GM18520 (cell line): ENCODE results near the gene UTS2R.
"Not testable (repeated sequence)": the region's sequence is repeated elsewhere in the genome, so short reads cannot be mapped to it uniquely, and the experiment has no call there.

Source experiments
- ATAC-seq: cut with Tn5 transposase; IDR thresholded peaks from one replicate; pipeline ENCODE4 v1.9.1; 2021; ENCODE audit not compliant: unreplicated experiment

The UTS2R gene

DNA sequence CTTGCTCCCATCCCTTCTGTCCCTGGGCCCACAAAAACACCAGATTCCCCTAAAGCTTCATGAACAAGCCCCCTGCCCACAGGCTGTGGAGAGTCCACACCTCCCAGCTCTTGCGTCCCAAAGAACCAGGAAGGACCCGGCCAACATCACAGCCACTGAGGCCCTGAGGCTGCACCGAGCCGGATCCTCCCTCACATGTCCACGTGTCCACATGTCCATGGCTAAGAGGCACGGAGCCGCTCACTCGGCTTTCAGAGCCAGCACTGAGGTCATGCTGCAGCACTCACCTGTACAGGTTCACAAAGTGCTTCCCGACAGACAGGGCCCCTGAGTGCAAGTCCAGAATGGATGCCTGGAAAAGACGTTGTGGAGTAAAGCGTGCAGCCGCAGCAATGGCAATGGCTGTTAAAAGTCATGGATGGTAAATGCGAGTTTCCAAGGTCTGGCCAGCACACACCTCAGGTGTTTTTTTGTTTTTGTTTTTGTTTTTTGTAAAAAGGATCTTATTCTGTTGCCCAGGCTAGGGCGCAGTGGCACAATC is 34.6 kb downstream of the UTS2R start:
- ATAC-seq = no peak

DNA sequence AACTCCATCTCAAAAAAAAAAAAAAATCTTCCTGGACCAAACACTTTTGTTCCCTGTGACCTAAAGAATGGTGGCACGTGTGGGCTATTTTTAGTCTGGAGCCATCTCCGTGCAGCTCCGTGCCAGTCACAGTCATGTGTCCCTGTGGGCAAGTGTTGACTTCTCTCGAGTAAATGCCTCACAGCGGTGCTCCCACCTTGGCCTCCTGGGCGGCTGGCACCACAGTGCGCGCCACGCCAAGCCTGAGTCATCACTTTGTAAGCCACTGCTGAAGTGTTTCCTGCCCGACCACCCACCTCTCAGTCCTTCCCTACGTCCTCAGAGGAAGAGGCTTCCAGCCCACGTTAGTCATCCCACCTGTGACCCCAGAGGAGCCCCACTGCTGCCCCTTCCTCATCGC is 35.7 kb downstream of the UTS2R start:
- ATAC-seq = no peak

DNA sequence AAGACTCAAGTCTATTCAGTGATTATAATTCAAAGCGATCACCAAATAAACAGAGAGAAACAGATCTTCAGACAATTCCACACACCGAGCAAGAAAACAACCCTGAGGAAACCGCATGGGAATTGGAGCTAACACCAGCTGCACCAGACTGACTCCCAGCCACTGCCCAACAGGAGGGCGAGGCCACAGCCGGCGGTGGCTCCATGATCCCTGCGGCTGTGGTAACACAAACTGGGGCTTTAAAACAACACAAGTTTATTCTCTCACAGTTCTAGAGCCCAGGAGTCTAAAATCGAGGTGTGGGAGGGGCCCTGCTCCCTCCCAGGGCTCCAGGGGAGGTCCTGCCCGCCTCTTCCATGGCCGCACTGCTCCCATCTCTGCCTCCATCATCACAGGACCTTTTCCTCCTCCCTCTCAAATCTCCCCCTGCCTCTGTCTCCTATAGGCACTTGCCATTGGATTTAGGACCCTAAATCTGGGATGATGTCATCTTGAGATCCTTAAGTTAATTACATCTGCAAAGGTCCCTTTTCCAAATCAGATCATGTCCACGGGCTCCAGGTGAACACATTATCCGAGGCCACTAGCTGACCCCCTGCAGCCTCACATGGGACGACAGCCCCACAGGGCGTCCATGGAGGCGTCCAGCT is 36.8 kb downstream of the UTS2R start:
- no peak for ATAC-seq

DNA sequence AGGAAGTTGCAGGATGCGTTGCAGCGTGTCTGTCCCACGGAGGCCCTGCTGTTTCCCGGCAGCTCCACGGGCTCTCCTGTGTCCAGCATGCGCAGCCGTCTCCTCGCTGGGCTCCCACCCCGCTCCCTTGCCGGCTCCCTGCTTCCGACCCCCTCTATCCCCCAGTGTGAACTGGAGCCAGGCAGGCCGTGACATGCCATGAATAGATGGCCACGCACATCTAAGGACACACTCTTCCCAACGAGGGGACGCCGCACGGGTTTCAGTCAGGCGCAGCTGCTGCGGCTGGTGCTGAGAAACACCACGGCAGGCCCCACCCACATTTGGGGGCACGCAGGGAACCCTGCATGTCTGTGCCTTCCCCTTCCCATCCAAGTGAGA is 37.4 kb downstream of the UTS2R start:
- no peak for ATAC-seq

DNA sequence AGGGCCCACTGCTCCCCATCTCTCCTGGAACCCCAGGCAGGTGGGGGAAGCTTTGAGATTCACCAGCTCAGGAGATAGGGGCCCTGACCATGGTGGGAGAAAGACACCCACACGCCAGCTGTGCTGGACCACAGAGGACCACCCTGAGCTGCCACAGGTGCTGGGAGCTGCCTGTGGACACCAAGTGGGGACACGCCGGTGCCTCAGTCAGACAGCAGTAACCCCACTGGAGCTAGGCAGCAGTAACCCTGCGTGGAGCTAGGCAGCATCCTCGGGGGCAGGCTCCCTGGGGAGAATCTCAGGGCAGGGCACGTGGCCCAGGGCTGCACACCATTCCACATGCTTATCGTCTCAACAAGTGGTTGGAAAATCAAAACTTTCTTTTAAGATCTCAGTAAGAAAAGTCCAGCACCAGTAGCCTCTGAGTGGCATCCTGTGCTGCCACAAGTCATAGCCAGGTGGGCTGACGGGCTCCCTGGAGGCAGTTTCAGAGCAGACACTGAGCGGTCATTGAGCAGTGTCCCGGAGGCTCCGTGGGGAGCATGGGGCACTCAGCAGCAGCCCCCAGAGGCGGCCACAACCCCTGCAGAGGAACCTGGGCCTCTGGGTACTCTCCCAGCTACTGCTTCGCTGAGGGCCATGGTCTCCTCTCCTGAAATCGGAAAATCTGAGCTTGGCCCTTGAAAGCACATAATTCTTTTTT is 38.6 kb downstream of the UTS2R start:
- ATAC-seq = no peak

DNA sequence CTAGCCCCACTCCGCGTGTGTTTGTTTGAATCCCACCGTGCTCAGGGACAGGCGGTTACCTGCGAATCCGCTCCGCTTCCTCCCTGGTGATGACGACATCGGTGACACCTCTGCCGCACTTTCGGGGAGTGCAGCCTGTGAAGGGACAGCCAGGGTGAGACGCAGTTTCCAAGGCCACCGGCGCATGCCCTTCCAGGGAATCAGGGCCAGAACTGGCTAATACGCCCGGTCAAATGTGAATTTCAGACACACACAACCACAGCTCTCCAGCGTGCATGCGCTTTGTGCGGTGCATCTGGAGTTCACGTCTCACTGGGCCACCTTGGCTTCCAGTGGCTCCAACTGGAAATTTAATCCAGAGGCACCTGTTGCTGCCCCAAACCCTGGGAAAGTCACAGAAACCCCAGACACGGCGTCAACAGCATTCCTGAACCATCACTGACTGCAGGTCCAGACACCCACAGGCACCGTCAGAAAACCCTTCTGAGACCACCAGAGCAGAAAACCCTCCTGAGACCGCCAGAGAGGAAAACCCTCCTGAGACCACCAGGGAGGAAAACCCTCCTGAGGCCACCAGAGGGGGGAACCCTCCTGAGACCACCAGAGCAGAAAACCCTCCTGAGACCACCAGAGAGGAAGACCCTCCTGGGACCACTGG is 40.0 kb downstream of the UTS2R start:
- ATAC-seq = no peak

DNA sequence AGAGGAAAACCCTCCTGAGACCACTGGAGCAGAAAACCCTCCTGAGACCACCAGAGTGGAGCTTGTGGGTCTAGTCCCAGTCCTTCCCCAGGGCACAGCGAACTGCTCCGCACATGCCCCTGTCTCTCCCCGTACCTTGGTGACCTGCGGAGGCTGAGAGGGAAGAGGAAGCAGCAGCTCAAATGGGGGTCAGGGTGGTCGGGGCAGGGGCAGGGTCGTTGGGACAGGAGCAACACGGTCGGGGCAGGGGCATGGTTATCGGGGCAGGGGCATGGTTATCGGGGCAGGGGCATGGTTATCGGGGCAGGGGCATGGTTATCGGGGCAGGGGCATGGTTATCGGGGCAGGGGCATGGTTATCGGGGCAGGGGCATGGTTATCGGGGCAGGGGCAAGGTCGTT is 40.5 kb downstream of the UTS2R start:
- ATAC-seq = not testable (repeated sequence)

DNA sequence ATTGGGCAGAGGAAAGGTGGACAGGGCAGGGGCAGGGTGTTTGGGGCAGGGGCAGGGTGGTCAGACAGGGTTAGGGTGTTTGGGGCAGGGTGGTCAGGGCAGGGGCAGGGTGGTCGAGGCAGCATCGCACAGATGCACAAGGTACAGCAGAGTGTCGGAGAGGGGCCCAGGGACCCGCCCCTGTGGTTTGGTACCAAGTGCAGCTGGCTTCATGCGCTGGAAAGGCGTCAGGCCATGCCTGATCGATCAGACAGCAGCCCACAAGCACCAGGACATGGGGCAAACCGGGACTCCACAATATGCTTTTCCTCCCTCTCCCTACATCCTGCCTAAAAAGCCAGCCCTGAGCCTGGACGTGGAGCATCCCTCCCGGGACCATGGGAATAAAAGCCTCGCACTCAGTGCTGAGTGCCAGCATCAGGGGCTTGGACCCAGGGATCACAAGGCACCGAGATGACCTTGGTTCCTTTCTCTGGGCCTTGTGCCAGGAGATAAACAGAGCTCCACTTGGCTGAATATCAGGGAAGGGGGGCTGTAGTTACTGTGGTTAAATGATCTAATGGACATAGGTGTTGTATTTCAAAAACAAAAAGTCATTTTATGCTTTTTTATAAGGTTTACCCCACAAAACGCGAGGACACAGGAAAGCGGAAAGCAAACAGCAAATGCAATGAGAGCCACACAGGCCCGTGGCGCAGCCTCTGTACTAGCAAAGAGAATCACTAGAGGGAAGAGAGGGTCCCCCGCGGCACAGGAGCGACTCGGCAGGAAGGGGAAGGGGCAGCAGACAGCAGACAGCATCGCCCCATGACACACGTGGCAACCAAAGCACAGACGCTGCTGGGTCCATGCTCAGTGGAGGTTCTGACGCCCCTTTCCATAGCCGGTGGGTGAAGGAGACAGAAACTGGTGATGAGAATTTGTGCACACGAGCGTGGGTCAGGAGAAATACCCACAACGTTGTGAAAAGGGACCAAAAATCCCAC is 41.3 kb downstream of the UTS2R start:
- no peak for ATAC-seq

DNA sequence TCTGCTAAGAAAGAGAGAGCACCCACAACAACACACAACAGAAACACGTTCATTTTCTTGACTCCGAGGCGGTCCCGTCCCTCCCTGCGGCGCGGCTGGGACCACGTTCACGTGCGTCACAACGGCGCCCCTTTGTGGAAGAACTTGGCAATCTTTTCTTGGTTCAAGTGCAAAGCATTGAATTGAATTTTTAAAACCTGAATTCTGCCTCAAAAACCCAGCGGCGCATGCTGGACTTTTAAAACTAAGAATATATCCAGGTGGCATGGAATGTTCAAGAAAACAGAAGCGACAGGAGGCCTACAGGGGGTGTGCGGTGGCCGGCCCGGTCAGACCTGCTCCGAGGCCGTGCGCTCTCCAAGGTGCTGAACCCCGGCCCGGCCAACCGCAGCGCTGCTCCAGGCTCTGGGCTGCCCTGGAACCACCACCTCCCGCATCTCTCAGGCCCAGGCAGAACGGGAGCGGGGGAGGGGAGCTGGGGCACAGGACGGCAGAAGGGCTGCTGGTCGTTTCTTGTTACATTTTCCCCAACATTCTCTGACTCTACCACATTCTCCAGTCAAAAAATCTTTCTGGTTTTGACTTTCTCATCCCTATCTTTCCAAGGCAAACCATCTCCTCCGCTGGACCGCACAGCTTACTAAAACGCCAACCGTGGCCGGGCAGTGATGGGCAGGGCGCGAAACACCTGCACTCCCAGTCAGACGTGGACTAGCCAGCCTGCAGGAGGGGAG is 43.1 kb downstream of the UTS2R start:
- no peak for ATAC-seq

DNA sequence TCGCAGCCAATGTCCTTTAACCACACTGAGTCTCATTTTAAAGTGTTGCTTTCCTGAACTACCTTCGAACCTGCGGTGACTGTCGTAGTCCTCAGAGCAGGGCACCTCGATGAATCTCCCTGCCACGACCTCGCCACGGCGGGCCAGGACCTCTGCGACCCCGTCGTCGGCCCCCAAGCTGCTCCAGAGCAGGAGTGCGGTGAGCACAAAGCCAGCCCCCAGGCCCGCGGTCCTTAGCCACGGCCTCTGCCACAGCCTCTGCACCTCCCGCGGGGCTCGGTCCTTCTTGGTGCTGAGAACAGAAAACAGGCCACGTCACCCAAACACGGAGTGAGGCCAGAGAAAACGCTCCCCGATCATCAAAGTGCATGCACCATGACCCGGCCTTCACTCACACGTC is 43.8 kb downstream of the UTS2R start:
- no peak for ATAC-seq

DNA sequence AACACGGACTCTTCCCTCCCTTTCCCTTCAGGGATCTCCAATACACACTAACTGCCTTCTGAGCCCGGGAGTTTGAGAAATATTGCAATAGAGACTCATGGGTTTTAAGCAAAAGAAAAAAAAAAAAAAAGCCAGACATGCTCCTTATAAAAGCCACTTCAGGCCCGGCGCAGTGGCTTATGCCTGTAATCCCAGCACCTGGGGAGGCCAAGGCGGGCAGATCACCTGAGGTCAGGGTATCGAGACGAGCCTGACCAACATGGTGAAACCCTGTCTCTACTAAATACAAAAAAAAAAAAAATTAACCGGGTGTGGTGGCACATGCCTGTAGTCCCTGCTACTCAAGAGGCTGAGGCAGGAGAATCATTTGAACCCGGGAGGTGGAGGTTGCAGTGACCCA is 44.2 kb downstream of the UTS2R start:
- ATAC-seq = no peak

DNA sequence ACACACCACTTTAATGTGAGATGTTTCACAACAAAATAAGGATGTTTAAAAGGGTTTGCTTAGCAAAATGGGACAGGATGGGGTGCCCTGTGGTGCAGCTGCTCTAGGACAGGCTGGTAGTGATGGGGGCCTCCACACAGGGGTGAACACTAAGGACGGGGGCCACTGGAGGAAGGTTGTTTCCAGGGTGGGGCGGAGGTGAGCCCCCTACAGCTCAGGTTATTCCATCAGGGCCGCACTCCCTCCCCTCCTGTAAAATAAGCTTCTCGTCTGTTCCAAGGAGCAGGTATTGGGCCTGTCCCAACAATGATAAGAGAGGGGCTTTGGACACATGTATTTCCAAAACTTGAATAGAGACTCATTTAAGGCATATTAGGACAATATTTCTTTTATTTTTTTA is 44.7 kb downstream of the UTS2R start:
- ATAC-seq = no peak

DNA sequence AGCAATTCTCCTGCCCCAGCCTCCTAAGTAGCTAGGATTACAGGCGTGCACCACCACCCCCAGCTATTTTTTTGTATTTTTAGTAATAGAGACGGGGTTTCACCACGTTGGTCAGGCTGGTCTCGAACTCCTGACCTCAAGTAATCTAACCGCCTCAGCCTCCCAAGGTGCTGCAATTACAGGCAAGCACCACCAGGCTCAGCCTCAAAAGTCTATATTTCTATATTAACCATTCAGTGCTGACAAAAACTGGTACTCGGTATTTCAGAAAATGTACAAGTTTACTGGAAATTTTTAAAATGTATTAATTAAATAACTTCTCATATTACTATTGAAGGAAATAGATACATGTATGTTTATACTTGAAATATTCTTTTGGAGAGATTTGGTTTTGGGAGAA is 45.2 kb downstream of the UTS2R start:
- no peak for ATAC-seq

DNA sequence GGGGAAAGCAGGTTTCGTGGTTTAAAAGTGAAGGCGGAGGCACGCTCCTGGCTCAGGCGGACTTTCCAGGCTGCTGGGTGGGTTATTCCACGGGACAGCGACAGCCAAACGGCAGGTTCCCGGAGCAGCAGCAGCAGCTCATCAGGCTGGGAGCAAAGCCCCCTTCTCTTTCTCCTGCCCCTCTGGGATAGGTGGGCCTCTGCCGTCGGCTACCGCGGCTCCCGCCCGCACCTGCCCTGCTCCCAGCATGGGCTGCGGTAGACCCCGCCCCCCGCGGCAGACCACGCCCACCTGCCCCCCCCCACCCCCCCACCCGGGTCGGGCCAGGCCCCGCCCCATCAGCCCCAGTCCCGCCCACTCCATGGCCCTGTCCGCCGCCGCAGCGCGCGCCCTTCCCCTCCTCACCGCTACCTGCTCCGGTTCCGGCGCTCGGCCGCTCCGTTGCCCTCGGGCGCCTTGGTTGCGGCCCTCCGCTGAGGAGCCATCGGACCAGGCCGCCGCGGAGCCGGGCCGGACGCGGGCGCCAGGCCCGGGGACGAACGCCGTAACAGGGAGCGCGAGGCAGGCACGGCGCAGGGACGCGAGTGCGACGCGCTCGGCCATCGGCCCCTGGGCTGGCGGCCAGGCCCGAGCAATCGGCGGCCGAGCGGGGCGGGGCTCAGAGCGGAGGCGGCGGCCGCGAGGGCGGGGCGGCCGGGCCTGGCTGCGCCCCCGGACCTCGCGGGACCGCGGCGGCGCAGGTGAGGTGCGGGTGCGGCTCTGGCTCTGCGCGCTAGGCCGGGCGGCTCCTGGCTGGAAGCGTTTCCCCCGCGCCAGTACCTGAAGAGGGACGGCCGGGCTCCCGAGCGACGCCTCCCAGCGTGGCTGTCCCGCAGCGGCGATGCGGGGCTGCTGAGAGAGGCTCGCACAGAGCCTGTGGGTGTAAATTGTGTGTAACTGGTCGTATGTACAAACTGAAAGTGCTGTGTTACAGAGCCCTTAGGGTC is 46.7 kb downstream of the UTS2R start, which contains the start of the genes HEXD and OGFOD3:
Gene HEXD, plus strand, starts transcription at position 347 of the 986 bp plus-strand sequence. CDS start 1,453 bp downstream, outside the sequence.
Gene OGFOD3, minus strand, starts transcription at position 586 of the 986 bp plus-strand sequence. Its CDS starts 101 bp downstream, at position 485.
- peak; percentile 82 for ATAC-seq

DNA sequence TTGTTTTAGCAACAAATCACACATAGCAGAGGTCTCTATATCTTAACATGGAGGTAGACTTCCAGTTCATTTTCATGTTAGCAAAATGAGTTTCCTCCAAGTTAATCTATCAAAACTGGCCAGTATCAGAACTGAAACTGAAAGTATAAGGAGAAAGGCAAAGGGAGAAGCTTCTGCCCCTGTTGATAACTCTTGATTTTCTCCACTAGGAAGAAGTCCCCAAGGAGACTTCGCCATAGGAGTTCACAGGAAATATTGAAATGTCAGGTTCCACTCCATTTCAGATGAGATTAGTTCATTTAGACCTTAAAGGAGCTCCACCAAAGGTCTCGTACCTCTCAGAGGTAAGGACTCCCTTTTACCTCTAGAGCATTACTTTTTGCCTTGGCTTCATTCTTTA is 48.0 kb downstream of the UTS2R start:
- ATAC-seq = no peak

DNA sequence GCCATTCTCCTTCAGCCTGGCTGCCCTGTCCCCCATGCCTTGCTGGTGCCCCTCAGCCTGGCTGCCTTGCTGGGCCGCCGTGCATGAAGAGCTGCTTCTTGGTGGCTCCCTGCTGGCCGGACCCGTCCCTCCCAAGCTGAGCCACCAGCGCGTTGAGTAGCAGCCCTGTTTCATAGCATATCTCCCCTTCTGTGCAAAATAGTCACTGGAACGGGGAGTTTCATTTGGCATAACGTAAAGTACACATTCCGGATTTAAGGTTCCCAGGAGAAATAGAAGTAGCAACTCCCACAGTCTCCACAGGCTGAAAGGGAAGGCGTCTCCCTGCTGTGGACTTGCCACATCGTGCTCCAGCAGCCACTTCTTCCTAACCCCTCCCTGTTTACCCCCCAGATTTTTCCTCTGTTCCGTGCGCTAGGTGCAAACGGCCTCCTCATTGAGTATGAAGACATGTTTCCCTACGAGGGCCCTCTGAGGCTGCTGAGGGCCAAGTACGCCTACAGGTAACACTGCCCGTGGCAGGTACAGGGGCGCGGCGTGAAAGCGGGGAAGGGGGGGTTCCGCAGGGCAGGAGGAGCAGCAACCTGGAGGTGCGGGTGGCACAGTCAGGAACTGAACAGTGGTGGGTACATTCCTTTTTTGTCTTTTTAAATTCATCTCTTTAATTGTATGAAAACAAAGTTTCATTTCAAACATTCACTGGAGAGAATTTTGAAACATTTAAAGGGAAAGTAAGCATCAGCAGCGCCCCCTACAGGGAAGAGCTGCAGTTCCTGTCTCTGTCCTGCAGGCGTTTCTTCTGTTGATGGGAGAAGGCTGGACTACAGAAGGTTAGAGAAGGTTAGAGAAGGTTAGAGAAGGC is 52.7 kb downstream of the UTS2R start:
- ATAC-seq = no peak

DNA sequence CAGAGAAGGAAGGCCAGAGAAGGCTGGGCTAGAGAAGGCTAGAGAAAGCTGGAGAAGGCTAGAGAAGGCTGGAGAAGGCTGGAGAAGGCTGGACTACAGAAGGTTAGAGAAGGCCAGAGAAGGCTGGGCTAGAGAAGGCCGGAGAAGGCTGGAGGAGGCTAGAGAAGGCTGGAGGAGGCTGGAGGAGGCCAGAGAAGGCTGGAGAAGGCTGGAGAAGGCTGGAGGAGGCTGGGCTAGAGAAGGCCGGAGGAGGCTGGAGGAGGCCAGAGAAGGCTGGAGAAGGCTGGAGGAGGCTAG is 53.2 kb downstream of the UTS2R start:
- ATAC-seq = no peak
